HepG2 (cell line): ENCODE results near the gene THAP2. TPM values are rescaled to one million over a fixed set of nuclear protein-coding genes. Genes with fewer than 3 reads are reported as not detected.

ENCODE experiments used
- AGO1 ChIP-seq: fragments of 200-400 bp; formaldehyde crosslinking; IDR thresholded peaks from 2 replicates; pipeline ENCODE4 v1.6.1; 2017; ENCODE audit warnings: mild to moderate bottlenecking, low read depth, low read length, moderate library complexity; ENCODE audit not compliant: poor library complexity, severe bottlenecking
- HDAC6 ChIP-seq: fragments of 200-600 bp; sonication (generic); IDR thresholded peaks from 2 replicates; pipeline ENCODE4 v1.7.0; 2017; ENCODE audit warnings: mild to moderate bottlenecking, antibody characterized with exemption, low read length, low read depth
- HES4 ChIP-seq: sonication (generic); formaldehyde crosslinking; IDR thresholded peaks from 2 replicates; pipeline ENCODE4 v1.9.0; 2021; ENCODE audit warnings: mild to moderate bottlenecking, missing genetic modification reagents, borderline replicate concordance
- HMGXB4 ChIP-seq, 2 experiments: sonication (generic) in 1 of 2; formaldehyde crosslinking in 1 of 2; IDR thresholded peaks; 2 replicates each; pipeline versions ENCODE4 v1.4.0 to v1.6.1; 2018 to 2020; ENCODE audit warnings: missing genetic modification reagents in 2 of 2, borderline replicate concordance in 1 of 2, low read depth in 1 of 2, mild to moderate bottlenecking in 1 of 2, missing biosample characterization in 1 of 2
- KDM1A ChIP-seq: IDR thresholded peaks from 2 replicates; pipeline ENCODE4 v1.6.1; 2016; ENCODE audit warnings: missing compliant biosample characterization
- KDM3A ChIP-seq: IDR thresholded peaks from 2 replicates; pipeline ENCODE4 v1.6.1; 2018; ENCODE audit warnings: low read depth, missing compliant biosample characterization
- NR2F1 ChIP-seq, 2 experiments: fragments of 450-650 bp in 1 of 2; formaldehyde crosslinking in 1 of 2; IDR thresholded peaks; 2 replicates each; pipeline versions ENCODE4 v1.5.0 to v1.6.1; 2016 to 2020; ENCODE audit warnings: mild to moderate bottlenecking in 1 of 2, missing compliant biosample characterization in 1 of 2, missing genetic modification reagents in 1 of 2, moderate library complexity in 1 of 2
- PCBP1 ChIP-seq: fragments of 200-400 bp; formaldehyde crosslinking; IDR thresholded peaks from 2 replicates; pipeline ENCODE4 v1.6.1; 2017; ENCODE audit warnings: mild to moderate bottlenecking, low read depth, low read length, borderline replicate concordance
- SIN3A ChIP-seq: IDR thresholded peaks from 2 replicates; pipeline ENCODE4 v1.6.1; 2011; ENCODE audit warnings: low read depth, mild to moderate bottlenecking, control low read depth, low read length, borderline replicate concordance
- SIX1 ChIP-seq: sonication (generic); formaldehyde crosslinking; IDR thresholded peaks from 2 replicates; pipeline ENCODE4 v1.4.0; 2020; ENCODE audit warnings: missing genetic modification reagents, borderline replicate concordance
- YEATS4 ChIP-seq: sonication (generic); formaldehyde crosslinking; IDR thresholded peaks from 2 replicates; pipeline ENCODE4 v1.4.0; 2020; ENCODE audit warnings: missing genetic modification reagents, borderline replicate concordance
- ZMAT3 ChIP-seq: sonication (generic); formaldehyde crosslinking; conservative IDR thresholded peaks from 2 replicates; pipeline ENCODE4 v1.7.0; 2021; ENCODE audit warnings: missing genetic modification reagents
- ZMYM4 ChIP-seq: sonication (generic); formaldehyde crosslinking; IDR thresholded peaks from 2 replicates; pipeline ENCODE4 v1.8.1; 2023; ENCODE audit warnings: mild to moderate bottlenecking, missing genetic modification reagents
- ZNF251 ChIP-seq: sonication (generic); formaldehyde crosslinking; IDR thresholded peaks from 2 replicates; pipeline ENCODE4 v1.9.0; 2021; ENCODE audit warnings: mild to moderate bottlenecking, missing genetic modification reagents
- ZNF782 ChIP-seq: sonication (generic); formaldehyde crosslinking; IDR thresholded peaks from 2 replicates; pipeline ENCODE4 v1.4.0; 2020; ENCODE audit warnings: missing genetic modification reagents, mild to moderate bottlenecking, borderline replicate concordance
- ZSCAN9 ChIP-seq: IDR thresholded peaks from 2 replicates; pipeline ENCODE4 v1.6.1; 2016; ENCODE audit warnings: borderline replicate concordance
- polyA plus RNA-seq, 8 experiments: library from polyadenylated mRNA; depleted of rRNA in 3 of 8; stranded (reverse) in 7 of 8; unstranded in 1 of 8; fragments of >200 nt; fragmentation: Illumina TruSeq in 4 of 8; extraction: Trizol in 4 of 8; gene quantifications; 2 replicates each; pipeline versions ENCODE4 v1.2.1 to v1.2.3, GENCODE V29; 2011 to 2016; ENCODE audit warnings: low read depth in 4 of 8, missing spikeins in 1 of 8, mixed read lengths in 1 of 8; ENCODE audit not compliant: insufficient read depth in 1 of 8
- total RNA-seq, 5 experiments: library from RNA; depleted of rRNA; stranded (reverse); fragments of >200 nt; fragmentation: Illumina TruSeq; extraction: Trizol; gene quantifications; 2 replicates each; pipeline ENCODE4 v1.2.3, GENCODE V29; 2016; ENCODE audit warnings: low read depth in 1 of 5
- TF ChIP-seq, protein P1 (sequence below): sonication (generic); formaldehyde crosslinking; IDR thresholded peaks from 2 replicates; pipeline ENCODE4 v1.4.0; 2020; ENCODE audit warnings: mild to moderate bottlenecking, missing genetic modification reagents, borderline replicate concordance
- TF ChIP-seq, protein P2 (sequence below): sonication (generic); formaldehyde crosslinking; conservative IDR thresholded peaks from 2 replicates; pipeline ENCODE4 v1.4.0; 2020; ENCODE audit warnings: missing genetic modification reagents

THAP2 gene
- total and polyA plus RNA-seq, 2 of the 13 experiments (the other 11 are each of a cell fraction or from before 2014, with no cell fraction given): 5.2 to 6.2 TPM

GRCh38 chr12:71685914-71686657 is 22.0 kb downstream of the THAP2 start, which contains the start of gene TMEM19 (continued):
- 0 out of 2 replicates have a peak, but pooled peaks have one; percentile 35 for TF ChIP-seq PCBP1
- peak; percentile 91; the same call in 1 of the 2 replicates for TF ChIP-seq YEATS4
- TF ChIP-seq, protein P1, sequence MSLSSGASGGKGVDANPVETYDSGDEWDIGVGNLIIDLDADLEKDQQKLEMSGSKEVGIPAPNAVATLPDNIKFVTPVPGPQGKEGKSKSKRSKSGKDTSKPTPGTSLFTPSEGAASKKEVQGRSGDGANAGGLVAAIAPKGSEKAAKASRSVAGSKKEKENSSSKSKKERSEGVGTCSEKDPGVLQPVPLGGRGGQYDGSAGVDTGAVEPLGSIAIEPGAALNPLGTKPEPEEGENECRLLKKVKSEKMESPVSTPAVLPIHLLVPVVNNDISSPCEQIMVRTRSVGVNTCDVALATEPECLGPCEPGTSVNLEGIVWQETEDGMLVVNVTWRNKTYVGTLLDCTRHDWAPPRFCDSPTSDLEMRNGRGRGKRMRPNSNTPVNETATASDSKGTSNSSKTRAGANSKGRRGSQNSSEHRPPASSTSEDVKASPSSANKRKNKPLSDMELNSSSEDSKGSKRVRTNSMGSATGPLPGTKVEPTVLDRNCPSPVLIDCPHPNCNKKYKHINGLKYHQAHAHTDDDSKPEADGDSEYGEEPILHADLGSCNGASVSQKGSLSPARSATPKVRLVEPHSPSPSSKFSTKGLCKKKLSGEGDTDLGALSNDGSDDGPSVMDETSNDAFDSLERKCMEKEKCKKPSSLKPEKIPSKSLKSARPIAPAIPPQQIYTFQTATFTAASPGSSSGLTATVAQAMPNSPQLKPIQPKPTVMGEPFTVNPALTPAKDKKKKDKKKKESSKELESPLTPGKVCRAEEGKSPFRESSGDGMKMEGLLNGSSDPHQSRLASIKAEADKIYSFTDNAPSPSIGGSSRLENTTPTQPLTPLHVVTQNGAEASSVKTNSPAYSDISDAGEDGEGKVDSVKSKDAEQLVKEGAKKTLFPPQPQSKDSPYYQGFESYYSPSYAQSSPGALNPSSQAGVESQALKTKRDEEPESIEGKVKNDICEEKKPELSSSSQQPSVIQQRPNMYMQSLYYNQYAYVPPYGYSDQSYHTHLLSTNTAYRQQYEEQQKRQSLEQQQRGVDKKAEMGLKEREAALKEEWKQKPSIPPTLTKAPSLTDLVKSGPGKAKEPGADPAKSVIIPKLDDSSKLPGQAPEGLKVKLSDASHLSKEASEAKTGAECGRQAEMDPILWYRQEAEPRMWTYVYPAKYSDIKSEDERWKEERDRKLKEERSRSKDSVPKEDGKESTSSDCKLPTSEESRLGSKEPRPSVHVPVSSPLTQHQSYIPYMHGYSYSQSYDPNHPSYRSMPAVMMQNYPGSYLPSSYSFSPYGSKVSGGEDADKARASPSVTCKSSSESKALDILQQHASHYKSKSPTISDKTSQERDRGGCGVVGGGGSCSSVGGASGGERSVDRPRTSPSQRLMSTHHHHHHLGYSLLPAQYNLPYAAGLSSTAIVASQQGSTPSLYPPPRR (CRISPR knock-in tag): peak; percentile 71; the same call in 1 of the 2 replicates
- TF ChIP-seq ZNF782 (CRISPR knock-in tag): peak; percentile 77; the same call in 1 of the 2 replicates
- TF ChIP-seq HDAC6: no peak
- no peak; the same call in 1 of the 2 replicates for TF ChIP-seq SIX1 (CRISPR knock-in tag)
- TF ChIP-seq SIN3A: peak; percentile 56; the same call in 1 of the 2 replicates
- TF ChIP-seq ZNF251 (CRISPR knock-in tag): 0 out of 2 replicates have a peak, but pooled peaks have one; percentile 66
- TF ChIP-seq, protein P2, sequence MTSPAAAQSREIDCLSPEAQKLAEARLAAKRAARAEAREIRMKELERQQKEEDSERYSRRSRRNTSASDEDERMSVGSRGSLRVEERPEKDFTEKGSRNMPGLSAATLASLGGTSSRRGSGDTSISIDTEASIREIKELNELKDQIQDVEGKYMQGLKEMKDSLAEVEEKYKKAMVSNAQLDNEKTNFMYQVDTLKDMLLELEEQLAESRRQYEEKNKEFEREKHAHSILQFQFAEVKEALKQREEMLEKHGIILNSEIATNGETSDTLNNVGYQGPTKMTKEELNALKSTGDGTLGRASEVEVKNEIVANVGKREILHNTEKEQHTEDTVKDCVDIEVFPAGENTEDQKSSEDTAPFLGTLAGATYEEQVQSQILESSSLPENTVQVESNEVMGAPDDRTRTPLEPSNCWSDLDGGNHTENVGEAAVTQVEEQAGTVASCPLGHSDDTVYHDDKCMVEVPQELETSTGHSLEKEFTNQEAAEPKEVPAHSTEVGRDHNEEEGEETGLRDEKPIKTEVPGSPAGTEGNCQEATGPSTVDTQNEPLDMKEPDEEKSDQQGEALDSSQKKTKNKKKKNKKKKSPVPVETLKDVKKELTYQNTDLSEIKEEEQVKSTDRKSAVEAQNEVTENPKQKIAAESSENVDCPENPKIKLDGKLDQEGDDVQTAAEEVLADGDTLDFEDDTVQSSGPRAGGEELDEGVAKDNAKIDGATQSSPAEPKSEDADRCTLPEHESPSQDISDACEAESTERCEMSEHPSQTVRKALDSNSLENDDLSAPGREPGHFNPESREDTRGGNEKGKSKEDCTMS (CRISPR knock-in tag): no peak; the same call in 1 of the 2 replicates
- TF ChIP-seq NR2F1 (CRISPR knock-in tag; IDR thresholded peaks at IDR 0.05): peak; percentile 80 to 87
- TF ChIP-seq ZMYM4 (CRISPR knock-in tag): peak; percentile 95
- TF ChIP-seq AGO1: no peak
- TF ChIP-seq ZSCAN9: peak; percentile 80
- no peak for TF ChIP-seq KDM1A (CRISPR knock-in tag)
- TF ChIP-seq KDM3A (CRISPR knock-in tag): peak; percentile 86; the same call in 1 of the 2 replicates
- TF ChIP-seq ZMAT3: peak; percentile 71; the same call in 1 of the 2 replicates
- peak; percentile 68 to 86 for TF ChIP-seq HMGXB4 (CRISPR knock-in tag; IDR thresholded peaks at IDR 0.05; ENCODE audit: borderline replicate concordance in 1 of 2, low read depth in 1 of 2)
- TF ChIP-seq HES4: peak; percentile 85; the same call in 1 of the 2 replicates
